HG03108 (cell line): ENCODE results near the gene LLCFC1.
"Not testable (repeated sequence)": the region's sequence is repeated elsewhere in the genome, so short reads cannot be mapped to it uniquely, and the experiment has no call there.

Experiments used
- ATAC-seq: cut with Tn5 transposase; IDR thresholded peaks from one replicate; pipeline ENCODE4 v1.9.1; 2021; ENCODE audit warnings: moderate library complexity; ENCODE audit not compliant: unreplicated experiment

The LLCFC1 gene

GRCh38 chr7:142941541-142941940, 2.3 kb downstream of the LLCFC1 start:
- no peak for ATAC-seq

GRCh38 chr7:142942746-142943145, 3.5 kb downstream of the LLCFC1 start:
- no peak for ATAC-seq

- ATAC-seq = no peak
Observed at GRCh38 chr7:142943706-142944268, 4.5 kb downstream of the LLCFC1 start.

- no peak for ATAC-seq
Observed at GRCh38 chr7:142945001-142945400, 5.7 kb downstream of the LLCFC1 start.

GRCh38 chr7:142948603-142949002, 9.3 kb downstream of the LLCFC1 start:
- ATAC-seq = no peak

GRCh38 chr7:142950235-142950634, 11.0 kb downstream of the LLCFC1 start:
- ATAC-seq = no peak

- no peak for ATAC-seq
Observed at GRCh38 chr7:142954680-142955268, 15.5 kb downstream of the LLCFC1 start.

- ATAC-seq = no peak
Observed at GRCh38 chr7:142956951-142957623, 17.8 kb downstream of the LLCFC1 start.

- ATAC-seq = no peak
Observed at GRCh38 chr7:142957723-142958122, 18.4 kb downstream of the LLCFC1 start.

- no peak for ATAC-seq
Observed at GRCh38 chr7:142959202-142959601, 19.9 kb downstream of the LLCFC1 start.

GRCh38 chr7:142960955-142961512, 21.8 kb downstream of the LLCFC1 start:
- ATAC-seq = no peak

- ATAC-seq = no peak
Observed at GRCh38 chr7:142961595-142961972, 22.3 kb downstream of the LLCFC1 start.

GRCh38 chr7:142961973-142962926, 23.0 kb downstream of the LLCFC1 start, which contains the start of gene KEL:
TSS of gene KEL (minus strand) at chr7:142962363. CDS start at chr7:142962206, 157 bp downstream.
- no peak for ATAC-seq

- no peak for ATAC-seq
Observed at GRCh38 chr7:142962991-142963390, 23.7 kb downstream of the LLCFC1 start.

GRCh38 chr7:142963993-142964392, 24.7 kb downstream of the LLCFC1 start:
- ATAC-seq = no peak

- ATAC-seq = no peak
Observed at GRCh38 chr7:142964502-142965246, 25.4 kb downstream of the LLCFC1 start.

- ATAC-seq = no peak
Observed at GRCh38 chr7:142968229-142968628, 28.9 kb downstream of the LLCFC1 start.

- ATAC-seq = no peak
Observed at GRCh38 chr7:142969183-142969582, 29.9 kb downstream of the LLCFC1 start.

- ATAC-seq = no peak
Observed at GRCh38 chr7:142974626-142975025, 35.3 kb downstream of the LLCFC1 start.

- ATAC-seq = not testable (repeated sequence)
Observed at GRCh38 chr7:142978402-142978801, 39.1 kb downstream of the LLCFC1 start.
